Measurements from ENCODE around the gene KANSL1. TPM values are rescaled to one million over a fixed set of nuclear protein-coding genes. Genes with fewer than 3 reads are reported as not detected.
A peak's percentile ranks its signal among the peaks of the same experiment; 100 is the strongest.

KANSL1 gene
- total RNA-seq, 4 donors from 2014 or later = 57.7 to 91.2 (median 75.1) TPM

DNA sequence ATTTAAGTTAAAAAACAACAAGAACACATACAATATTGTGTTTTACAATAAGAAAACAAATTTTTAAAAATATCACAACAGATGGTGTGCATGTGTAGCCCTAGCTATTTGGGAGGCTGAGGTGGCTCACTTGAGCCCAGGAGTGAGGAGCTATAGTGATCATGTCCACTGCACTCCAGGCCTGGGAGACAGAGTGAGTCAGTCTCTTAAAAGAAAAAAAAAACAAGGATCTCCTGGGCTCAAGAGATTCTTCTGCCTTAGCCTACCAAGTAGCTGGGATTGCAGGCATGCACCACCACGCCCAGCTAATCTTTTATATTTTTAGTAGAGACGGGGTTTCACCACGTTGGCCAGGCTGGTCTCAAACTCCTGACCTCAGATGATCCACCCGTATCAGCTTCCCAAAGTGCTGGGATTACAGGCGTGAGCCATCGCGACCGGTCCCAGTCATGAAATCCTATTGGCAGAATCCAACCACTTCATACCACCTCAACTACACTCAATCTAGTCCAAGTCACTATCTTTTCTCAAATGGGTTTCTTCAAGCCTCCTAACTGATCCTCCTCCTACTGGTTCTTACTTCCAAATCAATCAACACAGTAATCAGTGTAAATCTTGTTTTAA is 139.2 kb downstream of the KANSL1 start:
- Histone ChIP-seq H3K36me3 (peaks cover 0 to 29% of the 10 kb centered on the region in 2 donors), H3K4me1 (peaks cover 0 to 40% (median 3%) of the 10 kb centered on the region in 3 donors), H3K27ac (no peak overlapping the region), H3K4me3 (no peak overlapping the region), H3K9me3 (no peaks in the 10 kb centered on the region), H3K27me3 (no peaks in the 10 kb centered on the region)
- 90 to 100% methylated on average over 8 of the region's 8 CpGs for WGBS, 2 donors (ENCODE audit: low coverage in 1 of 2)
- ATAC-seq = no peak
- TF ChIP-seq EP300 (IDR thresholded peaks at IDR 0.05) (no peak), POLR2AphosphoS5 (IDR thresholded peaks at IDR 0.05) (no peak), POLR2A (IDR thresholded peaks at IDR 0.05) (no peak)
- TF ChIP-seq, protein P1, sequence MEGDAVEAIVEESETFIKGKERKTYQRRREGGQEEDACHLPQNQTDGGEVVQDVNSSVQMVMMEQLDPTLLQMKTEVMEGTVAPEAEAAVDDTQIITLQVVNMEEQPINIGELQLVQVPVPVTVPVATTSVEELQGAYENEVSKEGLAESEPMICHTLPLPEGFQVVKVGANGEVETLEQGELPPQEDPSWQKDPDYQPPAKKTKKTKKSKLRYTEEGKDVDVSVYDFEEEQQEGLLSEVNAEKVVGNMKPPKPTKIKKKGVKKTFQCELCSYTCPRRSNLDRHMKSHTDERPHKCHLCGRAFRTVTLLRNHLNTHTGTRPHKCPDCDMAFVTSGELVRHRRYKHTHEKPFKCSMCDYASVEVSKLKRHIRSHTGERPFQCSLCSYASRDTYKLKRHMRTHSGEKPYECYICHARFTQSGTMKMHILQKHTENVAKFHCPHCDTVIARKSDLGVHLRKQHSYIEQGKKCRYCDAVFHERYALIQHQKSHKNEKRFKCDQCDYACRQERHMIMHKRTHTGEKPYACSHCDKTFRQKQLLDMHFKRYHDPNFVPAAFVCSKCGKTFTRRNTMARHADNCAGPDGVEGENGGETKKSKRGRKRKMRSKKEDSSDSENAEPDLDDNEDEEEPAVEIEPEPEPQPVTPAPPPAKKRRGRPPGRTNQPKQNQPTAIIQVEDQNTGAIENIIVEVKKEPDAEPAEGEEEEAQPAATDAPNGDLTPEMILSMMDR (IDR thresholded peaks at IDR 0.05) = no peak

DNA sequence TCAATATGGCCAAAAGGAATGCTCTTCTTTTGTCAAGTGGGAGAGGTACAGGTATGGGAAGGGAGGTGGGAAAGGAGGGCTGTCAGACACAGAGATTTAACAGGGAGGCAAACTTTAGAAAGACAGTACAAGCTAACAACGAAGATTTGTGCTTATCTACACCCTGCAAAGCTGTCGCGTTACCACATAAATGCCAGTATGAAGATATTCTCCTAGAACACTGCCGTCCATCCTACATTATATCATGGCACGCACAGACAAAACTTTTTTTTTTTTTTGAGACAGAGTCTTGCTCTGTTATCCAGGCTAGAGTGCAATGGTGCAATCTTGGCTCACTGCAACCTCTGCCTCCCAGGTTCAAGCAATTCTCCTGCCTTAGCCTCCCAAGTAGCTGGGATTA is 143.6 kb downstream of the KANSL1 start:
- ATAC-seq = no peak
- Histone ChIP-seq H3K4me1 (peaks cover under 1 to 38% (median 3%) of the 10 kb centered on the region in 3 donors), H3K4me3 (no peak overlapping the region), H3K36me3 (peaks cover 0 to 64% of the 10 kb centered on the region in 2 donors), H3K9me3 (no peaks in the 10 kb centered on the region), H3K27me3 (no peaks in the 10 kb centered on the region), H3K27ac (no peak overlapping the region)
- WGBS, 2 donors (ENCODE audit: low coverage in 1 of 2) = 97 to 98% methylated on average over 5 of the region's 5 CpGs
- no peak for TF ChIP-seq EP300 (IDR thresholded peaks at IDR 0.05)
- TF ChIP-seq POLR2A (IDR thresholded peaks at IDR 0.05) = no peak
- TF ChIP-seq, protein P1 (IDR thresholded peaks at IDR 0.05) = no peak
- TF ChIP-seq POLR2AphosphoS5 (IDR thresholded peaks at IDR 0.05) = no peak

GRCh38 chr17:46047856-46048255 is 145.4 kb downstream of the KANSL1 start:
- WGBS, 2 donors (ENCODE audit: low coverage in 1 of 2) = 85 to 87% methylated on average over 3 to 8 of the region's 8 CpGs
- TF ChIP-seq POLR2A (IDR thresholded peaks at IDR 0.05) = no peak
- TF ChIP-seq POLR2AphosphoS5 (IDR thresholded peaks at IDR 0.05) = no peak
- TF ChIP-seq, protein P1 (IDR thresholded peaks at IDR 0.05) = no peak
- TF ChIP-seq EP300 (IDR thresholded peaks at IDR 0.05) = no peak
- Histone ChIP-seq H3K27ac (no peak overlapping the region), H3K27me3 (no peaks in the 10 kb centered on the region), H3K9me3 (no peaks in the 10 kb centered on the region), H3K36me3 (peaks cover 0 to 62% of the 10 kb centered on the region in 2 donors), H3K4me3 (no peak overlapping the region), H3K4me1 (peaks cover 6 to 56% (median 11%) of the 10 kb centered on the region in 3 donors)
- no peak for ATAC-seq

DNA sequence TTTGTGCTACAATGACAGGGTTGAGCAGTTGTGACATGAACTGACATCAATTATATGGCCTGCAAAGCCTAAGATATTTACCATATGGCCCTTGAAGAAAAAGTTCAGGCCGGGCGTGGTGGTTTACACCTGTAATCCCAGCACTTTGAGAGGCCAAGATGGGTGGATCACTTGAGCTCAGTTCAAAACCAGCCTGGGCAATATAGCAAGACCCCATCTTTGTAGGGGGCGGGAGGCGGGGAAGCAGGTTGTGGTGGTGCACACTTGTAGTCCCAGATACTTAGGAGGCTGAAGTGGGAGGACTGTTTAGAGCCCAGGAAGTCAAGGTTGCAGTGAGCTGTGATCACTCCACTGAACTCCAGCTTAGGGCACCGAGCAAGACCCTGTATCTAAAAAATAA is 145.8 kb downstream of the KANSL1 start:
- Histone ChIP-seq H3K27ac (peak overlapping the region in 2 of 4 donors; percentile 27 to 52), H3K9me3 (no peaks in the 10 kb centered on the region), H3K4me1 (peaks cover 6 to 58% (median 11%) of the 10 kb centered on the region in 3 donors), H3K27me3 (no peaks in the 10 kb centered on the region), H3K36me3 (peaks cover 0 to 62% of the 10 kb centered on the region in 2 donors), H3K4me3 (no peak overlapping the region)
- ATAC-seq = no peak
- 86% methylated on average over 5 of the region's 5 CpGs; no CpG with 5 or more reads in 1 of the 2 donors for WGBS, 2 donors (ENCODE audit: low coverage in 1 of 2)
- TF ChIP-seq EP300 (IDR thresholded peaks at IDR 0.05) (no peak), POLR2A (IDR thresholded peaks at IDR 0.05) (no peak), POLR2AphosphoS5 (IDR thresholded peaks at IDR 0.05) (no peak)
- TF ChIP-seq, protein P1 (IDR thresholded peaks at IDR 0.05) = no peak

DNA sequence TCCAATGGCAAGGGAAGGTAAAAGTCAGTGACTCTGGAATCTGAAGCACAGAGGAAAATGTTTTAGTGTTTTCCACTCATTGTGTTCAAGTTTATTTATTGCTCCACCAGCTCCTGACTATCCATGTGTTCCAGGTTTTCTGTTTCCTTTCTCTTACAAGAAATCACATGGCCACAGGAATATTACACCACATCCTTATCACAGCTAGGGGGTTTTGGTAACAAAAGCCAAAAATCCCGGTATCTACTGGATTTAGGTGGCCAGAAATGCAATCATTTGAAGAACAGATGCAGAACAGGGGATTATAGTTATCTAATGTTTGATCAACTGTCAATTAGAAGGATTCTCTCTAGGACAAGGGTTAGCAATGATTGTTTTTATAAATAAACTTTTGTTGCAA is 146.3 kb downstream of the KANSL1 start:
- no peak for ATAC-seq
- no peak for TF ChIP-seq EP300 (IDR thresholded peaks at IDR 0.05)
- TF ChIP-seq, protein P1 (IDR thresholded peaks at IDR 0.05) = peak in 1 of 4 experiments; percentile 12
- Histone ChIP-seq H3K9me3 (no peaks in the 10 kb centered on the region), H3K27me3 (no peaks in the 10 kb centered on the region), H3K36me3 (peaks cover 0 to 62% of the 10 kb centered on the region in 2 donors), H3K4me3 (no peak overlapping the region), H3K4me1 (peaks cover 6 to 54% (median 11%) of the 10 kb centered on the region in 3 donors), H3K27ac (peak overlapping the region in 1 of 4 donors; percentile 52)
- WGBS, 2 donors (ENCODE audit: low coverage in 1 of 2) = 60 to 90% methylated on average over 1 of the region's 1 CpG

Measured in gastroesophageal sphincter (tissue), 4 donors.